ENCODE measurements around the gene UVRAG. TPM values are rescaled to one million over a fixed set of nuclear protein-coding genes. Genes with fewer than 3 reads are reported as not detected.
"Not testable (repeated sequence)": the region's sequence is repeated elsewhere in the genome, so short reads cannot be mapped to it uniquely, and the experiment has no call there.

UVRAG gene
- total and polyA plus RNA-seq, 2 donors (not counting 1 experiment from before 2014, with no cell fraction given) = 37.7 to 94.1 TPM

GRCh38 chr11:75979479-75980027 is 164.5 kb downstream of the UVRAG start:
- WGBS (ENCODE audit: insufficient coverage) = 97% methylated on average over 16 of the region's 22 CpGs

GRCh38 chr11:75980031-75980430 is 165.0 kb downstream of the UVRAG start:
- Mint-ChIP-seq H3K4me3 (no peak overlapping the region), H3K27ac (no peak overlapping the region), H3K4me1 (peaks cover 40% of the 10 kb centered on the region), H3K9me3 (ENCODE audit: insufficient read depth) (no peaks in the 10 kb centered on the region), H3K27me3 (no peaks in the 10 kb centered on the region)
- H4K20me1 ChIP-seq (ENCODE audit: control insufficient read depth, insufficient read depth, low read length, poor library complexity, severe bottlenecking) = peaks cover 43% of the 10 kb centered on the region
- ATAC-seq (ENCODE audit: low read depth) = no peak
- H3K9ac ChIP-seq (ENCODE audit: low read length) = no peak overlapping the region
- no peaks in the 10 kb centered on the region for H3K4me1 ChIP-seq (ENCODE audit: control insufficient read depth in 2 of 2, insufficient read depth in 2 of 2, low read length in 2 of 2)
- no peak for DNase-seq
- peaks cover 11 to 22% of the 10 kb centered on the region in 2 experiments for H3K36me3 ChIP-seq (replicated peaks in 1 of 2; ENCODE audit: control extremely low read depth in 1 of 2, control insufficient read depth in 1 of 2, extremely low read depth in 1 of 2, insufficient read depth in 2 of 2, low read length in 1 of 2)
- no peak for TF ChIP-seq EZH2 (IDR thresholded peaks at IDR 0.05; ENCODE audit: borderline replicate concordance, insufficient read depth, low read depth, low read length, poor library complexity, severe bottlenecking)
- no peak for TF ChIP-seq CTCF (IDR thresholded peaks at IDR 0.05)
- H3K4me2 ChIP-seq (replicated peaks; ENCODE audit: low read depth, low read length, poor library complexity, severe bottlenecking) = no peak overlapping the region
- intact Hi-C loops (cut with micrococcal nuclease) = no loop called here
- H2AFZ ChIP-seq (ENCODE audit: insufficient read depth, low read depth, low read length, poor library complexity, severe bottlenecking) = no peak overlapping the region
- POLR2A ChIA-PET = no interaction called here
- no peak overlapping the region for H3K27ac ChIP-seq (ENCODE audit: low read length in 2 of 2)
- no peaks in the 10 kb centered on the region for H3K27me3 ChIP-seq (replicated peaks in 1 of 4; ENCODE audit: control extremely low read depth in 1 of 4, control insufficient read depth in 3 of 4, insufficient read depth in 4 of 4, low read length in 3 of 4)
- WGBS (ENCODE audit: insufficient coverage) = no CpG with 5 or more reads among the region's 2 CpGs
- CTCF ChIA-PET = interaction anchor here (0.7 kb wide), 1 partner anchor 924 kb away, joined by 4 read pairs; no protein-coding TSS in a partner anchor
- H3K4me3 ChIP-seq (ENCODE audit: control extremely low read depth in 1 of 5, extremely low read depth in 1 of 5, insufficient read depth in 1 of 5, low read depth in 2 of 5, low read length in 4 of 5) = no peak overlapping the region
- H3K79me2 ChIP-seq (ENCODE audit: control insufficient read depth, insufficient read depth, low read length) = peaks cover 41% of the 10 kb centered on the region
- no peaks in the 10 kb centered on the region for H3K9me3 ChIP-seq (ENCODE audit: control extremely low read depth in 1 of 3, control insufficient read depth in 2 of 3, insufficient read depth in 1 of 3, low read length in 2 of 3)

More at GRCh38 chr11:75979479-75980027, 164.5 kb downstream of the UVRAG start:
- H3K9me3 Mint-ChIP-seq (ENCODE audit: insufficient read depth); H3K27me3 Mint-ChIP-seq; H3K27ac ChIP-seq (ENCODE audit: low read length in 2 of 2); H3K9me3 ChIP-seq (ENCODE audit: control extremely low read depth in 1 of 3, control insufficient read depth in 2 of 3, insufficient read depth in 1 of 3, low read length in 2 of 3); DNase-seq; H3K4me2 ChIP-seq (replicated peaks; ENCODE audit: low read depth, low read length, poor library complexity, severe bottlenecking); intact Hi-C loops (cut with micrococcal nuclease); H3K9ac ChIP-seq (ENCODE audit: low read length); H3K27ac Mint-ChIP-seq; H3K4me3 Mint-ChIP-seq; H2AFZ ChIP-seq (ENCODE audit: insufficient read depth, low read depth, low read length, poor library complexity, severe bottlenecking); POLR2A ChIA-PET; H3K27me3 ChIP-seq (replicated peaks in 1 of 4; ENCODE audit: control extremely low read depth in 1 of 4, control insufficient read depth in 3 of 4, insufficient read depth in 4 of 4, low read length in 3 of 4); H3K4me1 ChIP-seq (ENCODE audit: control insufficient read depth in 2 of 2, insufficient read depth in 2 of 2, low read length in 2 of 2); H3K4me3 ChIP-seq (ENCODE audit: control extremely low read depth in 1 of 5, extremely low read depth in 1 of 5, insufficient read depth in 1 of 5, low read depth in 2 of 5, low read length in 4 of 5); ATAC-seq (ENCODE audit: low read depth): not testable (repeated sequence)
- Histone ChIP-seq H3K36me3 (replicated peaks in 1 of 2; ENCODE audit: control extremely low read depth in 1 of 2, control insufficient read depth in 1 of 2, extremely low read depth in 1 of 2, insufficient read depth in 2 of 2, low read length in 1 of 2) (peaks cover 11 to 18% of the 10 kb centered on the region in 2 experiments), H3K79me2 (ENCODE audit: control insufficient read depth, insufficient read depth, low read length) (peaks cover 45% of the 10 kb centered on the region), H4K20me1 (ENCODE audit: control insufficient read depth, insufficient read depth, low read length, poor library complexity, severe bottlenecking) (peaks cover 43% of the 10 kb centered on the region)
- CTCF ChIA-PET = interaction anchor here (0.7 kb wide), 1 partner anchor 923 kb away, joined by 4 read pairs; no protein-coding TSS in a partner anchor
- peaks cover 40% of the 10 kb centered on the region for H3K4me1 Mint-ChIP-seq
